Ovary (tissue), 10 donors: ENCODE results near the gene OCLN. TPM values are rescaled to one million over a fixed set of nuclear protein-coding genes. Genes with fewer than 3 reads are reported as not detected.

Experiments
- DNase-seq, 5 donors: peaks; one replicate each; pipeline ENCODE4 v3.0.0-alpha.2; 2019 to 2020
- H3K27ac ChIP-seq, 2 donors: fragments of 200-600 bp; one replicate each; pipeline versions ENCODE4 v1.5.1 to v1.8.0; 2019 to 2022
- H3K27me3 ChIP-seq: fragments of 200-600 bp; one replicate; pipeline ENCODE4 v1.8.0; 2022
- H3K36me3 ChIP-seq: fragments of 200-600 bp; sonication (generic); one replicate; pipeline ENCODE4 v1.5.1; 2019
- H3K4me1 ChIP-seq: one replicate; pipeline ENCODE4 v1.8.1; 2013; ENCODE audit warnings: mild to moderate bottlenecking, moderate library complexity; ENCODE audit not compliant: insufficient read depth
- H3K4me3 ChIP-seq: fragments of 200-600 bp; sonication (generic); one replicate; pipeline ENCODE4 v1.5.1; 2017
- H3K9me3 ChIP-seq, 2 donors: fragments of 200-600 bp in 1 of 2; sonication (generic) in 1 of 2; one replicate each; pipeline versions ENCODE4 v1.5.1 to v1.8.1; 2013 to 2019; ENCODE audit warnings: mild to moderate bottlenecking in 1 of 2, moderate library complexity in 1 of 2
- EP300 ChIP-seq: sonication (generic); formaldehyde crosslinking; IDR thresholded peaks from one replicate; pipeline ENCODE4 v1.6.1; 2017; ENCODE audit warnings: antibody characterized with exemption
- POLR2A ChIP-seq: fragments of 450-650 bp; IDR thresholded peaks from one replicate; pipeline ENCODE4 v1.6.1; 2017; ENCODE audit warnings: antibody characterized with exemption, mild to moderate bottlenecking, moderate library complexity
- WGBS, 3 donors: extraction: QIAGEN DNeasy Blood & Tissue Kit in 1 of 3; methylation state at CpG; one replicate each; pipeline versions ENCODE4 v1.1.5 to v1.1.7; 2013 to 2017; 5-methylcytosine and 5-hydroxymethylcytosine counted together
- intact Hi-C, 4 donors: fragments of 100-400 bp; cut with DNase I; formaldehyde crosslinking; loops; one replicate each; pipeline versions ENCODE4 v1.11.0 to v1.15.1; 2022 to 2023
- long read RNA-seq, 3 donors: library from polyadenylated mRNA in 2 of 3; unstranded in 2 of 3; transcript quantifications; one replicate each; pipeline ENCODE4 v2.0.0 and lab custom pipeline, GENCODE V29; 2021 to 2026
- polyA plus RNA-seq, 2 donors: library from polyadenylated mRNA; stranded (reverse); fragments of 200-250 nt in 1 of 2; fragments of 350-450 nt in 1 of 2; fragmentation: Illumina TruSeq in 1 of 2; extraction: RNeasy Lipid Tissue Mini Kit (QIAGEN cat#74804) in 1 of 2; gene quantifications; one replicate each; pipeline ENCODE4 v1.2.3, GENCODE V29; 2013 to 2014
- total RNA-seq, 7 donors: library from RNA; depleted of rRNA in 2 of 7; stranded (reverse); fragments of >200 nt in 2 of 7; fragmentation: NEBNext Ultra II Directional in 3 of 7; extraction: Animal tissue kit (Norgen Biotek cat#: 25700) in 3 of 7; gene quantifications; one replicate each; pipeline versions ENCODE4 v1.1.0 to v1.2.4, GENCODE V29; 2016 to 2023
- TF ChIP-seq, protein P1 (sequence below), 3 donors: fragments of 450-650 bp in 2 of 3; fragments of 200-600 bp in 1 of 3; IDR thresholded peaks; one replicate each; pipeline versions ENCODE4 v1.5.1 to v1.8.0; 2016 to 2022; ENCODE audit warnings: antibody characterized with exemption in 3 of 3, mild to moderate bottlenecking in 1 of 3
- donor health status: DM: no; HTN: no; CAD: no; lungs with moderate emphysema.
- donor health status: DM: no; HTN: no; CAD: no.
- donor health status: Bipolar disorder and iron deficiency.
- donor health status: DM: yes; HTN: yes; CAD: no.
- donor health status: DM: no; HTN: no; CAD: no.
- donor health status: DM: yes; HTN: yes; CAD: no.

Gene OCLN, protein sequence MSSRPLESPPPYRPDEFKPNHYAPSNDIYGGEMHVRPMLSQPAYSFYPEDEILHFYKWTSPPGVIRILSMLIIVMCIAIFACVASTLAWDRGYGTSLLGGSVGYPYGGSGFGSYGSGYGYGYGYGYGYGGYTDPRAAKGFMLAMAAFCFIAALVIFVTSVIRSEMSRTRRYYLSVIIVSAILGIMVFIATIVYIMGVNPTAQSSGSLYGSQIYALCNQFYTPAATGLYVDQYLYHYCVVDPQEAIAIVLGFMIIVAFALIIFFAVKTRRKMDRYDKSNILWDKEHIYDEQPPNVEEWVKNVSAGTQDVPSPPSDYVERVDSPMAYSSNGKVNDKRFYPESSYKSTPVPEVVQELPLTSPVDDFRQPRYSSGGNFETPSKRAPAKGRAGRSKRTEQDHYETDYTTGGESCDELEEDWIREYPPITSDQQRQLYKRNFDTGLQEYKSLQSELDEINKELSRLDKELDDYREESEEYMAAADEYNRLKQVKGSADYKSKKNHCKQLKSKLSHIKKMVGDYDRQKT
- total RNA-seq (10 to 100 TPM in 1 of 7 donors, 1 to 10 TPM in 5, under 1 TPM in 1; 0.99 to 23.9 (median 3.9) TPM), polyA plus RNA-seq (1 to 10 TPM in 1 of 2 donors, under 1 TPM in 1; 0.70 to 2.9 TPM)
- long read RNA-seq, donor 1: 0 reads
- long read RNA-seq, donor 2, full-length matches to known transcripts: 8 of 8 reads
- long read RNA-seq, donor 2, partial matches to known transcripts: 0 of 8 reads
- long read RNA-seq, donor 2, other reads (novel, unspliced or antisense): 0 of 8 reads
- long read RNA-seq, donor 3, partial matches to known transcripts: 0 of 2 reads
- long read RNA-seq, donor 3, other reads (novel, unspliced or antisense): 1 of 2 reads

DNA sequence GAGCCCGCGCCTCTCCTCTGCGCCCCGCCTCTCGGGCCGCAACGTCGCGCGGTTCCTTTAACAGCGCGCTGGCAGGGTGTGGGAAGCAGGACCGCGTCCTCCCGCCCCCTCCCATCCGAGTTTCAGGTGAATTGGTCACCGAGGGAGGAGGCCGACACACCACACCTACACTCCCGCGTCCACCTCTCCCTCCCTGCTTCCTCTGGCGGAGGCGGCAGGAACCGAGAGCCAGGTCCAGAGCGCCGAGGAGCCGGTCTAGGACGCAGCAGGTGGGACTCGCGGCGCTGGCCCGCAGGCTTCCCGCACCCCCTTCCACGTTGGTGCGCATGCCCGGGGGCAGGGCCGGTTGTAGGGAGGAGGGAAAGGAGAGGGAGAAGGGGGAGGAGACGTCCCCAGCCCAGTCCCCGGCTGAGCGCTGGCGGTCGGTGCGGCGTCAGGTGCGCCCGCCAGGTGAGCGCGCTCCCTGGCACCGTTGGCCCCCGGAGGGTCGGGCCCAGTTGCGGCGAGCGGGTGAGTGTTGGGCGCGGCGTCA, at the start of gene OCLN:
OCLN (plus strand) TSS at position 400 of the 532 bp plus-strand sequence. CDS start 11,455 bp downstream, outside the sequence.
- H3K9me3 ChIP-seq: no peaks in the 10 kb centered on the region
- no peaks in the 10 kb centered on the region for H3K4me1 ChIP-seq
- DNase-seq: peak in 2 of 5 donors; percentile 16 to 35
- H3K36me3 ChIP-seq: no peaks in the 10 kb centered on the region
- WGBS, 3 donors: 0 to 1% (median 1%) methylated on average over 50 to 56 of the region's 56 CpGs
- intact Hi-C loops: no loop called here
- H3K27me3 ChIP-seq: no peaks in the 10 kb centered on the region
- no peak within 1 kb of the TSS for H3K27ac ChIP-seq
- no peak for TF ChIP-seq EP300
- TF ChIP-seq, protein P1, sequence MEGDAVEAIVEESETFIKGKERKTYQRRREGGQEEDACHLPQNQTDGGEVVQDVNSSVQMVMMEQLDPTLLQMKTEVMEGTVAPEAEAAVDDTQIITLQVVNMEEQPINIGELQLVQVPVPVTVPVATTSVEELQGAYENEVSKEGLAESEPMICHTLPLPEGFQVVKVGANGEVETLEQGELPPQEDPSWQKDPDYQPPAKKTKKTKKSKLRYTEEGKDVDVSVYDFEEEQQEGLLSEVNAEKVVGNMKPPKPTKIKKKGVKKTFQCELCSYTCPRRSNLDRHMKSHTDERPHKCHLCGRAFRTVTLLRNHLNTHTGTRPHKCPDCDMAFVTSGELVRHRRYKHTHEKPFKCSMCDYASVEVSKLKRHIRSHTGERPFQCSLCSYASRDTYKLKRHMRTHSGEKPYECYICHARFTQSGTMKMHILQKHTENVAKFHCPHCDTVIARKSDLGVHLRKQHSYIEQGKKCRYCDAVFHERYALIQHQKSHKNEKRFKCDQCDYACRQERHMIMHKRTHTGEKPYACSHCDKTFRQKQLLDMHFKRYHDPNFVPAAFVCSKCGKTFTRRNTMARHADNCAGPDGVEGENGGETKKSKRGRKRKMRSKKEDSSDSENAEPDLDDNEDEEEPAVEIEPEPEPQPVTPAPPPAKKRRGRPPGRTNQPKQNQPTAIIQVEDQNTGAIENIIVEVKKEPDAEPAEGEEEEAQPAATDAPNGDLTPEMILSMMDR (IDR thresholded peaks at IDR 0.05): no peak
- TF ChIP-seq POLR2A: no peak
- H3K4me3 ChIP-seq: peak within 1 kb of the TSS; percentile 42

DNA sequence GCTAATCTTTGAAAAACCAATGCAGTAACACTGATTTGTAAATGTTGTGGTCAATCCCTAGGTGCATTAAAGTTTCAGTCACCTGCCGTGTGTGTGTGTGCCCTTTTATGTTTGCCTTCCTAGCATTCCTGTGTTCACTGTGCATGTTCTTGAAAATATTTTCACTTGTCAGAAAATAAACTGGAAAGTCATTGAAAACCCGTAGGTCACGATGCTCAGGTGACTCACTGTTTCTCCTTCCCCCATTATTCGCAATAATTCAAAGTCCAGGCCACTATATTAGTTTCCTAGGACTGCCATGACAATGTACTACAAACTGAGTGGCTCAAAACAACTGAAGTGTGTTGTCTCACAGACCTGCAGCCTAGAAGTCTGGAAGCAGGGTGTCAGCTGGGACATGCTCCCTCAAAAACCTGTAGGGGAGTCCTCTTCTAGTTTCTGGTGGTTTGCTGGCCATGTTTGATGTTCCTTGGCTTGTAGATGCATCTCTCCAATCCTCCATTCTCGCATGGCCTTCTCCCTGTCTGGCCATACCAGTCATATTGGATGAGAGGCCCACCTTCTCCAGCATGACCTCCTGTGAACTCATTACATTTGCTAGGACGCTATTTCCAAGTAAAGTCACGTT, 48.3 kb upstream of the OCLN start:
- Histone ChIP-seq H3K9me3 (no peaks in the 10 kb centered on the region), H3K4me3 (no peak overlapping the region), H3K36me3 (no peaks in the 10 kb centered on the region), H3K27ac (no peak overlapping the region), H3K4me1 (no peaks in the 10 kb centered on the region), H3K27me3 (no peaks in the 10 kb centered on the region)
- no peak for DNase-seq
- TF ChIP-seq, protein P1 (IDR thresholded peaks at IDR 0.05): no peak
- no peak for TF ChIP-seq EP300
- no peak for TF ChIP-seq POLR2A
- intact Hi-C loops: no loop called here
- WGBS, 3 donors: 85 to 97% (median 89%) methylated on average over 7 of the region's 7 CpGs

DNA sequence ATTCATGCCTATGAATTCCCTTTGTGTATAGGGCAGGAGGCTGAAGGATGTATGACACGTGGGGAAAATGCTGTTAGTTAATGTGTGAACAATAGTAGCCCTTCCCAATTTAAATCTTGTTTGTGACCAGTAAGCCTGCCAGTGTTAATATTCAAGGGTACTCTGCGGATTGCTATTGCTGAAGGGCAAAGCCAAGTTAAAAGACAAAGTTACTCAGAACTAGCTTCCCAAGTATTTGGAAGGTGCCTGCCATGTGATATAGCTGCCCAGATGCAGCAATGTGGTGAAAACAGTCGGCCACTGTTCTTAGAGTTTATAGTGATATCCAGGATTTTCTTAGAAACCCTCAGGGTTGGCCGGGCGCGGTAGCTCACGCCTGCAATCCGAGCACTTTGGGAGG, 43.1 kb upstream of the OCLN start:
- WGBS, 3 donors: 90 to 95% (median 91%) methylated on average over 8 of the region's 8 CpGs

More for the DNA sequence above, 43.1 kb upstream of the OCLN start:
- TF ChIP-seq POLR2A (no peak), EP300 (no peak)
- TF ChIP-seq, protein P1 (IDR thresholded peaks at IDR 0.05): no peak
- Histone ChIP-seq H3K4me1 (no peaks in the 10 kb centered on the region), H3K36me3 (no peaks in the 10 kb centered on the region), H3K27ac (no peak overlapping the region), H3K9me3 (no peaks in the 10 kb centered on the region), H3K4me3 (no peak overlapping the region), H3K27me3 (no peaks in the 10 kb centered on the region)
- no peak for DNase-seq
- intact Hi-C loops: no loop called here
